NCI-H187 (cell line): Measurements from ENCODE around the gene MAPK14.
"Not testable (repeated sequence)": the region's sequence is repeated elsewhere in the genome, so short reads cannot be mapped to it uniquely, and the experiment has no call there.

ENCODE experiments used
- DNase-seq, 2 experiments: peaks; one replicate each; lab custom pipeline; 2025; lab: John Stamatoyannopoulos, UW

The MAPK14 gene

DNA sequence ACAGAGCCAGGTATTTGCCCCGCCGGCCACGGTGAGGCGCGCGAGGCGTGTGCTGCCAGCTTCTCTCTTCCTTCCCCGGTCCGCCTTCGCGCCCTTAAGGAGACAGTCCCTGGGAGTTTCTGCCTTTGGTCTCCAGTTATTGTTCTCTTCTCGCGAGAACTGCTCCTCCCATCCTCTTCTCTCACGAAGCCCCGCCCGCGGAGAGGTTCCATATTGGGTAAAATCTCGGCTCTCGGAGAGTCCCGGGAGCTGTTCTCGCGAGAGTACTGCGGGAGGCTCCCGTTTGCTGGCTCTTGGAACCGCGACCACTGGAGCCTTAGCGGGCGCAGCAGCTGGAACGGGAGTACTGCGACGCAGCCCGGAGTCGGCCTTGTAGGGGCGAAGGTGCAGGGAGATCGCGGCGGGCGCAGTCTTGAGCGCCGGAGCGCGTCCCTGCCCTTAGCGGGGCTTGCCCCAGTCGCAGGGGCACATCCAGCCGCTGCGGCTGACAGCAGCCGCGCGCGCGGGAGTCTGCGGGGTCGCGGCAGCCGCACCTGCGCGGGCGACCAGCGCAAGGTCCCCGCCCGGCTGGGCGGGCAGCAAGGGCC, at the start of gene MAPK14:
TSS of gene MAPK14 (plus strand) at position 308 of the 587 bp plus-strand sequence. CDS start 350 bp downstream, outside the sequence.
- peak; percentile 92 to 98 for DNase-seq

DNA sequence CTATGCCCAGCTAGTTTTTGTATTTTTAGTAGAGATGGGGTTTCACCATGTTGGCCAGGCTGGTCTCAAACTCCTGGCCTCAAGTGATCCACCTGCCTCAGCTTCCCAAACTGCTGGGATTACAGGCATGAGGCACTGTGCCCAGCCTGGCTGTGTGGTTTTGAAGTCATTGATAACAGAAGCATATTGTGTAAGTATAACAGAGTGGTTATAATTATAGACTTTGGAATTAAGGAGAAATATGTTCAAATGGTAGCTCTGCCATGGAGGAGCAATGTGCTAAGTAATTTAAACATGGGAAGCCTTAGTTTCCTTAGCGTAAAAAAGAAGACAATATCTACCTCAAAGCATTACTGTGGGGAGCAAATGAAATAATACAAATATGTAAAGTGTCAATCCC, 47.5 kb upstream of the MAPK14 start:
- not testable (repeated sequence) for DNase-seq

DNA sequence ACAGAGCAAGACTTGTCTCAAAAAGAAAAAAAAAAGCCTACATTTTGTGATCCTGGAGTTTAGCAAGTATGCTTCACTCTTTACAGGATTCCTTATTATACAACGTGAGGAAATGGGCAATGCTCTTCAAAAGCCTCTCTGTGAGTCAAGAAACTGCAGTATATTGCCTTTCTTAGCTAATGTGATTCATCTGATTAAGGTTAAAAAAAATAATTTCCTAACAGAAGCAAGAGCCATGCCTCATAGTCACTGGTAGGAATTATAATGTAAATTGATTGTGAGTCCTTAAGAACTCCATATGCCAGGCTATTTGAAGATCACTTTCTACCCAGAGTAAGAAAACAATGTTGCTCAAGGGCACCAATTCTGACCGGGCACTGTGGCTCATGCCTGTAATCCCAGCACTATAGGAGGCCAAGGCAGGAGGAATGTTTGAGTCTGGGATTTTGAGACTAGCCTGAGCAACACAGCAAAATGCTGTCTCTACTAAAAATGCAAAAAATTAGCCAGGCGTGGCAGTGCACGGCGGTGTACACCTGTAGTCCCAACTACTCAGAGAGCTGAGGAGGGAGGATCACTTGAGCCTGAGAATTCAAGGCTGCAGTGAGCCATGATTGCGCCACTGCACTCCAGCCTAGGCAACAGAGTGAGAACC, 46.5 kb upstream of the MAPK14 start:
- no peak for DNase-seq

DNA sequence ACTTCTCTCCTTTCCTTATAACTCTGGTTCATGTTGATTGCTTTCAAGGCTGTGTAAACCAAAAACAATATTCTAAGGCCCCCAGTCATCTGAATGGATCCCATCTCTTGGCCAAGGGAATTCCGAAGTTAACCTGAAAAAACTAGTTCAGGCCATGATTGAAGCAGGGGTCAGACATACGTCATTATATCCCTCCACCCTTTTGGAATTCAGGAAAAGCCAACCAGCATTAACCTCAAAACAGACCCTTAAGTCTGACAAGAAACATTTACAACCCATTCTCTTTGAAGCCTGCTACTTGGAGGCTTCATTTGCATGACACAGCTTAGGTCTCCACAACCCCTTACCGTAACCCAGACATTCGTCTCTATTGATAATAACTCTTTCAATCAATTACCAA, 42.9 kb upstream of the MAPK14 start:
- no peak for DNase-seq

DNA sequence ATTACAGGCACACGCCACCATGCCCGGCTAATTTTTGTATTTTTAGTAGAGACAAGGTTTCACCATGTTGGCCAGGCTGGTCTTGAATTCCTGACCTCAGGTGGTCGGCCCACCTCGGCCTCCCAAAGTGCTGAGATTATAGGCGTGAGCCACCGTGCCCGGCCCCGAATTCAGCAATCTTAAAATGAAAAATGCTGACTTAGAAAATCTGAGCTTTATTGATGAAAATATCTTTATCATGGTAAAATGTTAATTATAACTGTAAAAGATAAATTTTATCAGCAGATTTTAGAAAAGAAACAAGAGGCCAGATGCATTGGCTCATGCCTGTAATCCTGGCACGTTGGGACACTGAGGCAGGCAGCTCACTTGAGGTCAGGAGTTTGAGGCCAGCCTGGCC, 39.6 kb upstream of the MAPK14 start:
- DNase-seq = not testable (repeated sequence)

DNA sequence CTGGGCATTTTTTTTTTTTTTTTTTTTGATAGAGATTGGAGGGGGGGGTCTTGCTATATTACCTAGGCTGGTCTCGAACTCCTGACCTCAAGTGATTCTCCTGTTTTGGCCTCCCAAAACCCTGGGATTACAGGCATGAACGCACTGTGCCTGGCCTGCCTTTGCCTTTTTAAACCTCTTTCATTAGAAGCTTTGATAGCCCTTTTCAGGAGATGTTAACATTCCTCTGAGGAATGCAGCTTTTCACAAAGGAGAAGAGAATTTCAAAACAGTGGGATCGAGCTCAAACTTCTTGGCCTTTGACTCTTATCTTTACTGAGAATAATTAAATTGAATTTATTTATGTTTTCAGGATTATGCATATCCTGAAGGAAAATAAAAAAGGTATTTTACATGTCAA, 34.5 kb upstream of the MAPK14 start:
- DNase-seq = no peak

DNA sequence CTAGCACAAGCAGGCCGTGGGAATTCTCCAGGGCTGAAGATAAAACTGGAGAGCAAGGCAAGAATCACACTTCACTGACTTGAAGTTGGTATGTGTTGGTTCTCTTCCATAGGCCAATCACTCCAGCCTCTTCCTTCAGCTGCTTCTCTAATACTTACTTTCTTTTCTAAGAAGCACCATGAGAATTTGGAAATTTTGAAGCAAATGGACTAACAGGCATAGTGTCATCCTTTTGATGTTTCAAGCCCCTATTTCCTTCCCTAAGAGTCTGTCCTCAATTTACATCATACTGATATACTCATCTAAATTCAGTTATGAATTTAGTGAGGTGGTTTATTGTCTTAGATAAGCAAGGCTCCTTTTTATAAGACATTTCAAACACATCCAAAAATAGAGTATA, 27.2 kb upstream of the MAPK14 start:
- DNase-seq = no peak

DNA sequence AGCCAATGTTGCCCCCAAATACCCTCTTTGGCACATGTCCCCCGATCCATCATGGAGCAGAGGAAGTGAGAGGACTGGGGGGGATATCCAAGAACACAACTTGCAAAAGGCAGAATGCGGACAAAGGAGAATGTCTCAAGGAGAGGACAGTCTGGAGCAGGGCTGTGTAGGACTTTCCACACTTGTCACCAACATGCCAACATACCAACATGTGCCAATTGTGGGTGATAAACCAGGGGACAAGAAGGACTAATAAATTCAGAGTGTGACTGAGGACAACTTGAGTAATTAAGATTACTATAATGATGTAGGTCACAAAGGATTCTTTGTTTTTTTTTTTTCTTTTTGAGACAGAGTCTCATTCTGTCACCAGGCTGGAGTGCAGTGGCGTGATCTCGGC, 11.9 kb upstream of the MAPK14 start:
- no peak for DNase-seq

DNA sequence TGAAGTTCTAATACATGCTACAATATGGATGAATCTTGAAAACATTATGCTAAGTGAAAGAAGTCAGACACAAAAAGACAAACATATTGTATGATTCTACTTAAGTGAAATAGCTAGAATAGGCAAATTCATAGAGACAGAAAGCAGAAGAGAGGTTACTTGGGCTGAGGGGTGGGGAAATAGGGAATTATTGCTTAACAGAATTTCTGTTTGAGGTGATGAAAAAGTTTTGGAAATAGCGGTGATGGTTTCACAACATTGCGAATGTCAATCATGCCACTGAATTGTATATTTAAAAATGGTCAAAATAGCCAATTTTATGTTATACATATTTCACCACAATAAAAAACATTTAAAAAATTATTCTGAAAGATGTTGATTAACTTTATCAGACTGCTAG, 9.3 kb upstream of the MAPK14 start:
- DNase-seq = no peak

DNA sequence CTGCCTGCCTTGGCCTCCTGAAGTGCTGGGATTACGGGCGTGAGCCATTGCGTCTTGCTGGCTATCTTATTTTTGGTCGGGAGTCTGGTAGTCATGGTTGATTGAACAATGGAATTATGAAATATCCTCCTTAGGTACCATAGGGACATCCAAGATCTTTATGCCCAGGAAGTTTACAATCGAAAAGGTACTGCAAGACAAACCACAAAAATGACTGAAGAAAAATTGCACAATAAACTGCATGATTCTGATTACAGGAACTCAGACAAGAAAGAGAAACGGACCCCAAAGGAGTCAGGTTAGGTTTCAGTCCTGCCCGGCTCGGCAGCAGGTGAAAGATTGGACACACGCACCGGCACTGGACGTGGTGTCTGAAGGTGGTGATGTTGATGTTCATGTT, 8.4 kb upstream of the MAPK14 start:
- DNase-seq = no peak

DNA sequence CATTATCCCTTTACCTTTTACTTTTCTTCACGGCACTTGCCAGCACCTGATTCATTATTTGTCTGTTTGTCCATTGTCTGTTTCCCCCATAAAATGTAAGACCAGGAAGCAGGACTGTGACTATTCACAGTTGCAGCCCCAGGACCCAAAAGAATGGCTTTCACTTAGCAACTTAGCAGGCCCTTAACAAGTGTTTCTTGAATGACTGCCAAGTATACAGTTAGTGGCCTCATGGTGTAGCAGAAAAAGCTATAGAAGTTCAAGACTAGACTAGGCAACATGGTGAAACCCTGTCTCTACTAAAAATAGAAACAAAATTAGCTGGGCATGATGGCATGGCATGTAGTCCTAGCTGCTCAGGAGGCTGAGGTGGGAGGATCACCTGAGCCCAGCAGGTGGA, 7.5 kb upstream of the MAPK14 start:
- DNase-seq = no peak

DNA sequence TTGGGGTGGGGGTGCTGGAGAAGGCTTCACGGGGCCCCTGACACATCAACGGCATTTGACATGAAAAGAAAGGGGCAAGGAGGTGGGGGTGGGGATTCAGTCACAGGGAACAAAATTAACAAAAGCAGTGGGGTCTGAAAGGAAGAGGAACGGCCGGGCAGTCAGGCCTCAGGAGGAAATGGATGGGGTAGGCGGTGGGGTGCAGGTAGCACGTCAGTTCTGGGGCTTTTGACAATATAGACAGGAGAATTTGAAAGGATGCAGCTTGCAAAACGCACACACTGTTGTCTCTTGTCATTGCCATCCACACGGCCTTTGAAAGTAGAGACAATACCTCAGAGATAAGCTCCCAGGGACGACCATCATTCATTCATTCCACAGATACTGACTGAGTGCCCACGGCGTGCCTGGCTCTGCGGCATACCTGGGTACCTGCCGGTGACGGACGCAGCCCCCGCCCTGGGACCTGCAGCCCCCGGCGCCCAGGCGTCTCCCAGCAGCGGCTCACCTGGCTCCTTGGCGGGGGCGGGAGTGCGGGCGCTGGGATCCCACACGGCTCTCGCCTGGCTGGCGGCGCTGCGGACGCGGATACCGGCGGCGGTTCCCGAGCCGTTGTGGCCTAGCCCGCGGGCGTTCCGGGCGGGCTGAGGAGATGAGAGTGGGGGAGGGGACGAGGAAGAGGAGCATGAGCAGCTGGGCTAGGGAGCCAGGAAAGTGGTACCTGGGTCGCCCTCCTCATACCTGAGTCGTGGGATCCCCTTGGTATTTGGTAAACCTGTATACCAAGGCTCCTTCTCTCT, 3.4 kb upstream of the MAPK14 start, which contains the start of gene SLC26A8:
TSS of gene SLC26A8 (minus strand) at position 646 of the 800 bp plus-strand sequence. CDS start 4,934 bp downstream, outside the sequence.
- DNase-seq = no peak

DNA sequence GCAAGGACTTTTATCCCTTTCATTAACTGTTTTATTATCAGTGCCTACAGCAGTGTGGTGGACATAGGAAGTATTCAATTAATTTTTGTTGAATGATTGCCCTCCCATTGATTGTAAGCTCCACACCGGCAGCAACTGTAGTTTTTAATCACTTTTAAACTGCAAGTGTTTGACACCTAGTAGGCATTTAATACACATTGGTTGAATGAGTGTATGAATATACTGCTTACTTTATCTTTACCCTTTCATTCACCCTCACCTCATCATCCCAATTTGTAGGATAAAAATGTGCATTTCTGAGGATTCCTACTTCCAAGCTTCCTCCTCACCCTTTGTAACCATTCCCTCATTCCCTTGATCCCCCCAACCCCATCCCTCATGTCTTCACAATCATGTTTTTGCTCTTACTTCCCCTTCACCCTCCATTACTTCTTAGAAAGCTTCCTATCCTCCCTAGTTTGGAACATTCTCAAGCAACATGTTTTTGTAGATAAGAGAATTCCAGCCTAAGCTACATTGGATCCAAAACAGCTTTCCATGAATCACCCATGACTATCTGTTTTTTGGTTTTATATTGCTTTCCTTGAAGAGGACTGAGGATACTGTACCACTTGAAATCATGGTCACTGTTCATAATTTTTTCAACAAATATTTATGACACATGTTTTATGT, 2.2 kb upstream of the MAPK14 start:
- no peak for DNase-seq

DNA sequence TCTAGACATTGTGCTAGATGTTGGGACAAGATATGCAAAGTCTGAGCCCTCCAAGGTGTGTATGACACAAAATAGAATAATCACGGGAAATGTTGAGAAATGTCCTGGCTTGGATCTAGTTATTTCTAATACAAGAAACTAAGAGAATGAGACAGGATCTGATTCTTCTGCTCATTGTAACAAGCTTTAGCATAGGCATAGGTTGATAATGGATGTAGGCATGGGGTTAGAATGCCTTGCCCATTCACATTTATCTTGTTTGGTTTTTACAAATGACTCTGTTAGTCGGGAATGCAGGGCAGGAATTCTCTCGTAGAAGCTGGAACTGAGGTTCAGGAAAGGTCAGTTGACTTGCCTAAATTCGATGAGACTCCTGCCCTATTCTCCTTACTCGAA, 1.7 kb upstream of the MAPK14 start:
- no peak for DNase-seq

DNA sequence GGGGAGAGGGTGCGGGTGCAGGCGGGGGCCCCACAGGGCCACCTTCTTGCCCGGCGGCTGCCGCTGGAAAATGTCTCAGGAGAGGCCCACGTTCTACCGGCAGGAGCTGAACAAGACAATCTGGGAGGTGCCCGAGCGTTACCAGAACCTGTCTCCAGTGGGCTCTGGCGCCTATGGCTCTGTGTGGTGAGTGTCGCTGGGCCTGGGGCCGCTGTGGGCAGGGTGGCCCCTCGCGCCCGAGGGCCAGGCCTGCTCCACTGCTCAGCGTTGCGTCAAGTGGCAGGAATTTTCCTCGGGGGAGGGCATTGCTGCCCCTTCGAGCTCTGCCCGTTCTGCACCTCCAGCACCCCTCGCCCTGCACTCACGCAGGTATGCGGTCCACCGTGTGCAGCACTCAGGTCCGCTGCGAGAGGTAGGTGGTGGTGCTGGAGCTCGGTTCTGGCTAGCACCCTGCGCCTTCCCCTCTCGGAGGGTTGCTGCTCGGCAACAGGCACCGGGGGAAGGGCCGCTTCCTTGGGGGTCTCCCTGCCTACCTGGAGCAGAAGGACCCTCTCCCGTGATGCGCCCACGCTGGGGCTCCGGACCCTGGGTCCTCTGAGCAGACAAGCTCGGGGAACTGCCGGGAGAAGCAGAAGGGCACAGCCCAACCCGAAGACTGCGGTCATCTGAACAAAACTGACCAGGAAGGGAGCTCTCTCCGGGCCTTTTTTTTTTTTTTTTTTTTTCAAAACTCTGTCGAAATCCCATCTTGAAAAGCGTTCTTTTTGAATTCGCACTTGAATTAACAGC, 674 bp downstream of the MAPK14 start:
- peak in 1 of 2 experiments; percentile 31 for DNase-seq

DNA sequence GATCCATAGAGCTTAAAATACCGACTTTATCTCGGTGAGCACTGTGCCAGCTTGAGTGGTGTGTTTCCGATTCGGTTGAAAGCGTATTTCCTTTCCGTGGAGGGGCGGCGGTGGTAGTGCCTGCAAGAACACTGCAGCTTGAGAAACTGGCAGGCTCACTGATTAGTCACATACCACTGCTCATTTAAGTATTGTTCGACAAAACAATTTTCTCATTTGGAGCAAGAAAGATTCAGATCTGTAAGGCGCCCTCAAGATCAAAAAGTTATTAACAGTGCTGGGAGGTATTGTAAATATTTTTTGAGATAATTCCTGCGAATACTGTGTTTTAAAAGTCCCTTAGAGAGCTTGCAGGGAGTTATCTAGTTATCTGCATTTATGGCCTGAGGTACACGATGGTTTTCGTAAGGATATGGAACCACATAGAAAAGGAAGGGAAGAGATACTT, 1.3 kb downstream of the MAPK14 start:
- DNase-seq = no peak

DNA sequence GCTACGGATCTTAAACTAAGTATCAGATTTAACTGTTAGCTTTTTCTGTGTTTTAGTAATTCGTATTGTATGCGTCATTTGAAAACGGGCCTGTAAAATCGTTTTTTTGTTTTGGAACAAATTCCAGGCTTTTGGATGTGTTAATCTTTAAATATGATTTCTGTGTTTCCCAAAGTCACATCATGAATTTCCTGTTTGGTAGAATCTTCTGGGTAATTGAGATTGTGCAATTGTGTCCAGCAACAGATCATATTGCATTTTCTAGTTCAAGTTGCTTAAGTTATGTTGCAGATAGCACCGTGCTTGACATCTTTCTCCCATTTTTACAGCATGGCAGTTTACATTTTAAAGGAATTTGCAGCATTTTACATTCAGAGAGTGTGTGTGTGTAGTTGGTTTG, 1.9 kb downstream of the MAPK14 start:
- DNase-seq = no peak

DNA sequence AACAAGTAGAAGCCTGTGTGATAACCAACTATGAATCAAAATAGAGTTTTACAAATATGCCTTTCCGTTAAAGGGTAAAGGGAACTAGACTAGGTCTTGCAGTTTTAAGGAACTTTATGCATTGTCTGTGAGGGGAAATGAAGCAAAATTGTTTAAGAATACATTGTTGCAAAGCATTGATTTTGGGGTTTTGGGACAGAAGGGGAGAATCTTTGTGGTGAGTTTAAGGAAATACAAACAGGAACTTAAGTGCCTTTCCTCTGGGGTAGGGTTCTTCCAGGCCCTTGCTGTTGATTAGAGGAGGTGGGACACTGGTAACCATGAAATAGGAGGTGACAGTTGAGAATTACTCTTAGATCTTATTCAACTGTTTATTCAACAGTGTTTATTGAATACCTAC, 4.7 kb downstream of the MAPK14 start:
- no peak for DNase-seq

DNA sequence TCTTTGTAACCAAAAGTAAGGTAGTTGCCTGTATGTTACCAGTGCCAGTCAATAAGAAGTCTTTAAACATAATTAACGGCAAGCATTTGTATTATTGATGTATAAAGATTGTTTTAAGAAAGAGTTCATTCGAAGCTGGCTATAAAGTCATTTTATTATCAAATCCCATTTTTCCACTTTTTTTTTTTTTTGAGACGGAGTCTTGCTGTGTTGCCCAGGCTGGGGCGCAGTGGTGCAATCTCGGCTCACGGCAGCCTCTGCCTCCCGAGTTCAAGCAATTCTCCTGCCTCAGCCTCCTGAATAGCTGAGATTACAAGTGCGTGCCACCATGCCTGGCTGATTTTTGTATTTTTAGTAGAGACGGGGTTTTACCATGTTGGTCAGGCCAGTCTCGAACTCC, 5.5 kb downstream of the MAPK14 start:
- not testable (repeated sequence) for DNase-seq

DNA sequence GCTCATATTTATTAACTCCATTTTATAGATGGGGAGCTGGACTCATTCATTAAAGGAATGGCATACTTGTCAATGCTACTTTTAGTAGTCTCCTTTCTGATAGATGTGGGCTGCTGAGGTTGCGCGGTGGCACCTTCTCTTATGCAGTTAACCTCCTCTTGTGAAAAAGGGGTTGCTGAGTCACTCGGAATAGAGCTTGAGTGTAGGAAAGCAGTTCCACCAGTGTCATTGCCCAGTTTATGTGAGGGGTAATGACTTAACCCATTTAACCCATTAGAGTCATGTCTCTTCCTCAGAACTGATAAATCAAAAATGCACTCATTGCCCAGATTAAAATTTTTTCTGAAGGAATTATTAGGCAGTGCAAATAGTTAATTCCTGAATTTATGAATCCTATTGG, 6.3 kb downstream of the MAPK14 start:
- DNase-seq = no peak

DNA sequence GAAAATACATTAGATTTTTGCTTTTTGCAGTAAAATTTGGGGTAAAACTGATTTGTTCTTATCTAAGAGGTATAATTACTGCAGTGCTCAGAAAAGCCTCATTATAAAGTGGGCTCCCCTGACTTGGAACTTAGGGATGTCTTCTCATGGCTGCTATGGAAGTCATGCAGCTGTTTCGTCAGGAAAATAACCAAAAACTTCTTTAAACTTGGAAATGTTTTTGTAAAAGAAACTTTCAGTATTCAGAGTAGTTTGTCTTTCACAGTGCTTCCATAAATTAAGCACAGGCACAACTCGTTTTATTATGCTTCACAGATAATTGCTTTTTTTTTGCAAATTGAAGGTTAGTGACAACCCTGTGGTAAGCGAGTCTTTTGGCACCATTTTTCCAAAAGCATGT, 6.8 kb downstream of the MAPK14 start:
- no peak for DNase-seq

DNA sequence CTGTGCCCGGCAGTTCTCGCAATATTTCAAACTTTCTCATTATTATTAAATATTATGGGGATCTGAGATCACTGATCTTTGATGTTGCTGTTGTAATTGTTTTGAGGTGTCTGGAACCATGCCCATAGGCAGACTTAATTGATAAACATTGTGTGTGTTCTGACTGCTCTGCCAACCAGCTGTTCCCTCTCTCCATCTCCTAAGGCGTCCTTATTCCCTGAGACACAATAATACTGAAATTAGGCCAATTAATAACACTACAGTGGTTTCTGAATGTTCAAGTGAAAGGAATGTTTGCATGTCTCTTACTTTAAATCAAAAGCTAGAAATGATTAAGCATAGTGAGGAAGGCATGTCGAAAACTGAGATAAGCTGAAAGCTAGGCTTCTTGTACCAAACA, 7.6 kb downstream of the MAPK14 start:
- no peak for DNase-seq
